ENCODE results near the gene UBQLN1.

- TF ChIP-seq CTCF (IDR thresholded peaks at IDR 0.05) (no peak), EP300 (IDR thresholded peaks at IDR 0.05) (no peak), POLR2A (IDR thresholded peaks at IDR 0.05) (no peak)
Observed at GRCh38 chr9:83724436-83724835, 16.7 kb upstream of the UBQLN1 start.

All from tibial nerve (tissue), 4 donors.